SIG-M5 treated with dmso at 0.1 percent for 504 hours (cell line): ENCODE measurements around the gene IRX3.

Experiments used
- DNase-seq: peaks from one replicate; lab custom pipeline; 2025; ENCODE audit not compliant: unreplicated experiment; lab: John Stamatoyannopoulos, UW

IRX3 gene

GRCh38 chr16:54286366-54287130, at the start of gene IRX3:
IRX3 (minus strand) TSS chr16:54286787; CDS start chr16:54286050, 737 bp downstream.
- peak; percentile 83 for DNase-seq

GRCh38 chr16:54335230-54335629, 48.6 kb upstream of the IRX3 start:
- no peak for DNase-seq

GRCh38 chr16:54334208-54334607, 47.6 kb upstream of the IRX3 start:
- DNase-seq, result no peak

DNA sequence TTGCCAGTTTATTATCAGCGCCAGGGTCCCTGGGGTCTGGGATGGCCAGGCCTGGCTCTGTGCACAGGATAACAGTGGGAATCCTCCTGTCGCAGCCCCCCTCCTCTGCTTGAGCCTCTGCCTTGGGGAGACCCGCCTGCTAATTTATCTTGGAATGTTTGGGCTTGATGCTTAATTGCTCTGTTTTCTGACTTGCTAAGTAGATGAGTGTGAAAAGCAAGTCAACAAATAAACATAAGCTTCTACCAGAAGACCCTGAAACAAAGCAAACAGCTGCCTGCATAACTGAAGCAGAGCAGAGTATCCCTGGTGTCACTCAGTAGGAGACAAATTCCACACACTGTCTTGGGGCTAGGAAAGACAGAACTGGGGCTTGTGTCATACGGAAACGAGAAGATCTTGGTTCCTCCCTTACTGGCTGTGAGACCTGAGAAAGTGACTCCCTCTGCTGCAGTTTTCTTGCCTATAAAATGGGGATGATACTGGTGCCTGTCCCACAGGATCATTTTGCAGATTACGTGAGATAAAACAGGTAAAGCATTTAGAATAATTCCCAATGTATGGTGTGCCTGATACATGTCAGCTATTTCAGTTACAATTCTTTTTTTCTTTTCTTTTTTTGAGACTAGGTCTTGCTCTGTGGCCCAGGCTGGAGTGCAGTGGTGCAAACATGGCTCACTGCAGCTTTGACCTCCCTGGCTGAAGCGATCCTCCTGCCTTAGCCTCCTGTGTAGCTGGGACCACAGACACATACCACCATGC, 44.8 kb upstream of the IRX3 start:
- DNase-seq, result no peak

GRCh38 chr16:54327609-54328008, 41.0 kb upstream of the IRX3 start:
- no peak for DNase-seq

- no peak for DNase-seq
Observed at GRCh38 chr16:54326266-54326662, 39.7 kb upstream of the IRX3 start.

DNA sequence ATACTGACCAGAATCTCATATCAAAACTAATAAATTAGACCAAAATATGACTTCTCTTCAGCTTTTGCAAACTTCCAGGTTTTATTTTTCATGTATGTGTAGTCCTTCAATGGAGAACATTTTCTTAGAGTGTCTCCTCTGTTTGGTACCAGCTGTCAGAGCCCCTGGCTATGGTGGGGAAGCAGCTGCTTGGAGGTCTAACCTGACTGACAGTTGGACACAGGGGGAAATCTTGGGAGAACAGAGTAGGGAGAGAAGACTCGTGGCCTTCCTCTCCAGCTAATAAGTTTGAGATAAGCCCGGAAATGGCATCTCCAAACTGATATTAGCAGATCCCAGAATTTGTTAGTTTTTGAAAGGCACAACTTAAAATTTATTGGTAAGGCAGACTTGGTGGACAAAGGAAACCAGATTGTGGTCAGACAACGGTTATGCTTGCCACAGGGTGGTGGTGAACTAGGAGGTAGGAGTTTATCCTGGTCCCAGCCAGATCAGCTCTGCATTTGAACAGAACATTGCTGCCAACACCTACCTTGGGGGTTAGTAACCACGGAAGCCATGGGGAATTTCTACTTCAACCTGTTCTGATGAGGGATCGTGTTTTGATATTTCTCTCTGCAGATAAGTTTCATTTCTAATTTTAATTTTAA, 39.2 kb upstream of the IRX3 start:
- no peak for DNase-seq

DNA sequence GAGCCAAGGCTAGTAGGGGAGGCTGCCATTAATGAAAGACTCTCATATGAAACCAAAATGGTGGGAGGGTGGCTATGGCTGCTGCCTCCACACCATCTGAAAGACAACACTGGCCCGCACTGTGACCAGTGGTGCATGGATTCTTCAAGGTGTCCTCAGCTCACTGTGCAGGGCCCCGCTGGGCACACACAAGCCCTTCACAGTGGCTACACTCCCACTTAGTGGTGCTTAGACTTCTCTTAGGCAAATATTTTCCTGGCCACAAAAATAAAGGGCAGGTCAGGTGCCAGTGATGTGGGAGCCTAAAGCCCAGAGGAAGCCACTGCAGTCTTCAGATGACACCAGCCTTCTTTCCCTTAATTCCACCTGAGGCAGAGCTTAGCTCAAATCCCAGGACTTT, 38.1 kb upstream of the IRX3 start:
- no peak for DNase-seq

GRCh38 chr16:54320697-54321340, 34.2 kb upstream of the IRX3 start:
- no peak for DNase-seq

GRCh38 chr16:54318941-54319340, 32.4 kb upstream of the IRX3 start:
- no peak for DNase-seq

- DNase-seq, result no peak
Observed at GRCh38 chr16:54317101-54317611, 30.6 kb upstream of the IRX3 start.

GRCh38 chr16:54316095-54316889, 29.7 kb upstream of the IRX3 start:
- DNase-seq, result no peak

GRCh38 chr16:54313789-54314188, 27.2 kb upstream of the IRX3 start:
- DNase-seq, result no peak

GRCh38 chr16:54312502-54312991, 26.0 kb upstream of the IRX3 start:
- DNase-seq, result no peak

DNA sequence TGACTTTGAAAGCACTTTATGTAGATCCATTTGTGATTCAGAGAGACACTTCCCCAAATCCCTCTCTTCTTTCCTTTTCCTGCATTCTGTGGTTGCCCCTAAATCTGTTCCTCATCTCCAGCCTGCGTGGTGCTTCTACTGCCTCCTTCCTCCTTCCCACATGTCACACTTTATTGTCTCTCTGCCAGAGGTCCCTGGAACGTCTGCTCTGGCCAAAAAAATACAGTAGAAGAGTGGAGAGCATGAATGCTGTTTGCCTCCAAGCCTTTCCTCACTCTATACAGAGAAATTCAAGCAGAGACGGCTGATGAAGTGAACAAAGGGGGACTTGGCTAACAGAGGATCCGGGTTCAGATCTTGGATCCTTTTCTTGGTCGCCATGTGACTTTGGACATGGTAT, 22.8 kb upstream of the IRX3 start:
- no peak for DNase-seq

DNA sequence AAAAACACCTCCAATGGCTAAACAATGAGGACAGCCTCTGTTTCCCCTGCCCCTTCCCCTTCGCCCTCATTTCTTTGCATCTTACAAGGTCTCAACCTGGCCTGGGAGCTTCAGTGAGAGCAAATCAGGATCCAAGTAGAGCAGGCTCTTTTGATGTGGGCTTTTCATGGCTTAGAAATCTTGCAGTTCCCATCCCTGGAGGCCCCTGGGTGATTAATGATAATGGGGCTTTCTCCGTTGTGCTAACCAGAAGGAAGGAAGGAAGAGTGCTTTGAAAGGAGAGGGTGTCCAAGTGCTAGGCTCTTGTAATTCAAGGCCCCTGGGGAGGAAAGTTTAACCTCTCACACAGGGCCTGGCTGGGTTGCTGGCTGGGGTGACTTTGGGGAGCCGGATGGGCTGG, 18.5 kb upstream of the IRX3 start:
- no peak for DNase-seq

GRCh38 chr16:54303613-54304012, 17.0 kb upstream of the IRX3 start:
- DNase-seq, result no peak

DNA sequence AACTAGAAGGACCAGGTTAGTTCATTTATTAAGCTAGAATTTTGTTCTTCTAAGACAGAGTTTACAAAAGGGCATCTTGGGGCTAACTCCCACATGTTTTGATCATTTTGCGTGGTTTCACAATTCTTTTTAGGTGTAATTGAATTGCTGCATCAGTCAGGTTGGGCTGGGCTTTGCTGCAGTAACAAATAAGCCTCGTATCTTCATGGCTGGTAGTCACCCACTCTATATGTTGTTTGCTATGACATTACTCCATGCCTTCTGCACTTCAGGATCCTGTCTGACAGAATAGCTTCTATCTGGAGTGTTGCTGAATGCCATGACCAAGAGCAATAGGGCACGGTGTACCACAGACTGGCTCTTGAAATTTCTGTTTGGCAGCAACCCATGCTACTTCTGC, 10.6 kb upstream of the IRX3 start:
- DNase-seq, result no peak

GRCh38 chr16:54296543-54296942, 10.0 kb upstream of the IRX3 start:
- no peak for DNase-seq
